Astrocyte of the cerebellum (primary cell): ENCODE data around the gene ITLN2.

ENCODE experiments used
- DNase-seq: peaks from one replicate; pipeline ENCODE4 v3.0.0-alpha.2; 2011; ENCODE audit warnings: low read depth
- H3K4me3 ChIP-seq: 2 replicates; pipeline ENCODE4 v1.5.1; 2011; ENCODE audit warnings: mild to moderate bottlenecking, low read depth, low read length, moderate library complexity
- CTCF ChIP-seq: IDR thresholded peaks from 2 replicates; pipeline ENCODE4 v1.5.1; 2012; ENCODE audit warnings: low read length, low read depth, moderate library complexity, mild to moderate bottlenecking; ENCODE audit errors: missing control alignments
- in situ Hi-C: cut with HindIII; loops from 2 replicates; pipeline ENCODE4 v1.10.0; 2017; ENCODE audit warnings: low sequenced_read_pairs

Gene ITLN2

GRCh38 chr1:160954158-160955104 lies at the start of gene ITLN2:
ITLN2 (minus strand) TSS chr1:160954809; CDS start chr1:160954741, 68 bp downstream.
- no peak for DNase-seq
- in situ Hi-C loops, result no loop called here
- H3K4me3 ChIP-seq, result no peak within 1 kb of the TSS
- TF ChIP-seq CTCF, result peak; percentile 61

- in situ Hi-C loops, result no loop called here
- H3K4me3 ChIP-seq, result no peak overlapping the region
- TF ChIP-seq CTCF, result no peak
- DNase-seq, result no peak
Observed at GRCh38 chr1:161001525-161001924, 46.9 kb upstream of the ITLN2 start.

- TF ChIP-seq CTCF, result no peak
- no peak overlapping the region for H3K4me3 ChIP-seq
- in situ Hi-C loops, result no loop called here
- no peak for DNase-seq
Observed at GRCh38 chr1:161000736-161001480, 46.3 kb upstream of the ITLN2 start.

GRCh38 chr1:160999376-160999775 lies 44.8 kb upstream of the ITLN2 start:
- TF ChIP-seq CTCF, result no peak
- DNase-seq, result no peak
- no peak overlapping the region for H3K4me3 ChIP-seq
- in situ Hi-C loops, result no loop called here

- peak; percentile 19 for DNase-seq
- TF ChIP-seq CTCF, result peak; percentile 68
- H3K4me3 ChIP-seq, result no peak overlapping the region
- in situ Hi-C loops, result no loop called here
Observed at GRCh38 chr1:160997323-160998038, 42.9 kb upstream of the ITLN2 start.

GRCh38 chr1:160996178-160996577 lies 41.6 kb upstream of the ITLN2 start:
- no peak for TF ChIP-seq CTCF
- H3K4me3 ChIP-seq, result no peak overlapping the region
- no peak for DNase-seq
- in situ Hi-C loops, result no loop called here
